IPS-20b (cell line): ENCODE measurements around the gene CA5B.
"Not testable (repeated sequence)": the region's sequence is repeated elsewhere in the genome, so short reads cannot be mapped to it uniquely, and the experiment has no call there.

Experiments used
- H3K27ac ChIP-seq: one replicate; pipeline ENCODE4 v1.5.1; 2013; ENCODE audit warnings: low read length
- H3K27me3 ChIP-seq: 2 replicates; pipeline ENCODE4 v1.6.1; 2013; ENCODE audit warnings: mild to moderate bottlenecking, low read length, inconsistent platforms; ENCODE audit not compliant: insufficient read depth
- H3K36me3 ChIP-seq: 2 replicates; pipeline ENCODE4 v1.6.1; 2013; ENCODE audit warnings: low read depth, mild to moderate bottlenecking, inconsistent platforms, low read length, moderate library complexity; ENCODE audit not compliant: insufficient read depth
- H3K4me1 ChIP-seq: 2 replicates; pipeline ENCODE4 v1.6.1; 2013; ENCODE audit warnings: mild to moderate bottlenecking, control low read depth, inconsistent platforms, low read length, moderate library complexity; ENCODE audit not compliant: insufficient read depth
- H3K4me3 ChIP-seq: 2 replicates; pipeline ENCODE4 v1.5.1; 2013; ENCODE audit warnings: mild to moderate bottlenecking, low read length, inconsistent platforms
- H3K9ac ChIP-seq: 2 replicates; pipeline ENCODE4 v1.6.1; 2013; ENCODE audit warnings: low read depth, mild to moderate bottlenecking, inconsistent platforms, low read length, moderate library complexity
- H3K9me3 ChIP-seq: 2 replicates; pipeline ENCODE4 v1.6.1; 2013; ENCODE audit warnings: mild to moderate bottlenecking, low read depth, low read length, inconsistent platforms; ENCODE audit not compliant: insufficient read depth

Gene CA5B

GRCh38 chrX:15723887-15724517 lies 14.1 kb upstream of the CA5B start:
- Histone ChIP-seq H3K36me3 (no peaks in the 10 kb centered on the region), H3K27me3 (no peaks in the 10 kb centered on the region), H3K4me3 (no peak overlapping the region), H3K9ac (no peak overlapping the region), H3K4me1 (no peaks in the 10 kb centered on the region; the same call in 1 of the 2 replicates), H3K27ac (no peak overlapping the region), H3K9me3 (no peaks in the 10 kb centered on the region)

- H3K27me3 ChIP-seq, result no peaks in the 10 kb centered on the region
- H3K9ac ChIP-seq, result no peak overlapping the region
- no peaks in the 10 kb centered on the region for H3K9me3 ChIP-seq
- no peaks in the 10 kb centered on the region for H3K4me1 ChIP-seq
- no peak overlapping the region for H3K4me3 ChIP-seq
- no peak overlapping the region for H3K27ac ChIP-seq
- no peaks in the 10 kb centered on the region for H3K36me3 ChIP-seq
Observed at GRCh38 chrX:15724911-15725310, 13.2 kb upstream of the CA5B start.

- H3K4me1 ChIP-seq, H3K9ac ChIP-seq, H3K27ac ChIP-seq, H3K9me3 ChIP-seq, H3K36me3 ChIP-seq, H3K4me3 ChIP-seq, H3K27me3 ChIP-seq: not testable (repeated sequence)
Observed at GRCh38 chrX:15731368-15731767, 6.7 kb upstream of the CA5B start.

GRCh38 chrX:15737190-15737958 lies 696 bp upstream of the CA5B start:
- Histone ChIP-seq H3K4me1 (no peaks in the 10 kb centered on the region), H3K9ac (no peak overlapping the region; the same call in 1 of the 2 replicates), H3K27me3 (no peaks in the 10 kb centered on the region), H3K36me3 (no peaks in the 10 kb centered on the region), H3K4me3 (peak overlapping the region; percentile 43; the same call in 1 of the 2 replicates), H3K27ac (no peak overlapping the region), H3K9me3 (no peaks in the 10 kb centered on the region)

- no peaks in the 10 kb centered on the region for H3K36me3 ChIP-seq
- no peaks in the 10 kb centered on the region for H3K4me1 ChIP-seq
- no peaks in the 10 kb centered on the region for H3K9me3 ChIP-seq
- H3K27ac ChIP-seq, result no peak overlapping the region
- H3K4me3 ChIP-seq, result no peak overlapping the region
- no peak overlapping the region for H3K9ac ChIP-seq
- no peaks in the 10 kb centered on the region for H3K27me3 ChIP-seq
Observed at GRCh38 chrX:15739886-15740285, 1.8 kb downstream of the CA5B start.

GRCh38 chrX:15744181-15744867 lies 6.3 kb downstream of the CA5B start:
- no peak overlapping the region for H3K27ac ChIP-seq
- no peaks in the 10 kb centered on the region for H3K27me3 ChIP-seq
- H3K4me3 ChIP-seq, result no peak overlapping the region

GRCh38 chrX:15745179-15745578 lies 7.1 kb downstream of the CA5B start:
- peaks cover 10% of the 10 kb centered on the region; the same call in 1 of the 2 replicates for H3K4me1 ChIP-seq
- no peaks in the 10 kb centered on the region for H3K27me3 ChIP-seq
- H3K9ac ChIP-seq, result no peak overlapping the region
- no peak overlapping the region for H3K4me3 ChIP-seq
- H3K9me3 ChIP-seq, result no peaks in the 10 kb centered on the region
- no peaks in the 10 kb centered on the region for H3K36me3 ChIP-seq
- no peak overlapping the region for H3K27ac ChIP-seq

More at GRCh38 chrX:15744181-15744867, 6.3 kb downstream of the CA5B start:
- peaks cover 10% of the 10 kb centered on the region; the same call in 1 of the 2 replicates for H3K4me1 ChIP-seq
- H3K9me3 ChIP-seq, result no peaks in the 10 kb centered on the region
- no peaks in the 10 kb centered on the region for H3K36me3 ChIP-seq
- H3K9ac ChIP-seq, result no peak overlapping the region

- H3K27me3 ChIP-seq, H3K27ac ChIP-seq, H3K9ac ChIP-seq, H3K9me3 ChIP-seq, H3K36me3 ChIP-seq, H3K4me3 ChIP-seq: not testable (repeated sequence)
- H3K4me1 ChIP-seq, result peaks cover 10% of the 10 kb centered on the region; the same call in 1 of the 2 replicates
Observed at GRCh38 chrX:15746651-15747050, 8.6 kb downstream of the CA5B start.

GRCh38 chrX:15747626-15748173 lies 9.6 kb downstream of the CA5B start:
- H3K4me3 ChIP-seq, result no peak overlapping the region
- no peaks in the 10 kb centered on the region for H3K27me3 ChIP-seq
- H3K9ac ChIP-seq, result no peak overlapping the region
- H3K9me3 ChIP-seq, result no peaks in the 10 kb centered on the region
- no peak overlapping the region for H3K27ac ChIP-seq
- H3K4me1 ChIP-seq, result peaks cover 10% of the 10 kb centered on the region; the same call in 1 of the 2 replicates
- H3K36me3 ChIP-seq, result no peaks in the 10 kb centered on the region

- no peak overlapping the region for H3K27ac ChIP-seq
- H3K4me3 ChIP-seq, result no peak overlapping the region
- no peaks in the 10 kb centered on the region for H3K9me3 ChIP-seq
- no peak overlapping the region for H3K9ac ChIP-seq
- no peaks in the 10 kb centered on the region for H3K27me3 ChIP-seq
- no peaks in the 10 kb centered on the region for H3K36me3 ChIP-seq
- H3K4me1 ChIP-seq, result peaks cover 10% of the 10 kb centered on the region; the same call in 1 of the 2 replicates
Observed at GRCh38 chrX:15748841-15749240, 10.8 kb downstream of the CA5B start.

- no peak overlapping the region for H3K9ac ChIP-seq
- no peak overlapping the region for H3K27ac ChIP-seq
- H3K4me1 ChIP-seq, result peaks cover 10% of the 10 kb centered on the region; the same call in 1 of the 2 replicates
- H3K27me3 ChIP-seq, result no peaks in the 10 kb centered on the region
- no peaks in the 10 kb centered on the region for H3K9me3 ChIP-seq
- no peak overlapping the region for H3K4me3 ChIP-seq
- H3K36me3 ChIP-seq, result no peaks in the 10 kb centered on the region
Observed at GRCh38 chrX:15749642-15750610, 11.9 kb downstream of the CA5B start.
